Neural progenitor cell (in vitro differentiated cells): ENCODE results near the gene NDE1.
"Not testable (repeated sequence)": the region's sequence is repeated elsewhere in the genome, so short reads cannot be mapped to it uniquely, and the experiment has no call there.

ENCODE experiments used
- EZH2 ChIP-seq: fragments of 200-600 bp; sonication (generic); IDR thresholded peaks from 2 replicates; pipeline ENCODE4 v1.6.1; 2017; ENCODE audit warnings: antibody characterized with exemption, mild to moderate bottlenecking, moderate library complexity
- EZH2phosphoT487 ChIP-seq: fragments of 200-600 bp; sonication (generic); IDR thresholded peaks from 2 replicates; pipeline ENCODE4 v1.6.1; 2017; ENCODE audit warnings: antibody characterized with exemption
- TF ChIP-seq, protein P1 (sequence below): fragments of 200-600 bp; sonication (generic); IDR thresholded peaks from 2 replicates; pipeline ENCODE4 v1.5.1; 2017; ENCODE audit warnings: antibody characterized with exemption, mild to moderate bottlenecking

DNA sequence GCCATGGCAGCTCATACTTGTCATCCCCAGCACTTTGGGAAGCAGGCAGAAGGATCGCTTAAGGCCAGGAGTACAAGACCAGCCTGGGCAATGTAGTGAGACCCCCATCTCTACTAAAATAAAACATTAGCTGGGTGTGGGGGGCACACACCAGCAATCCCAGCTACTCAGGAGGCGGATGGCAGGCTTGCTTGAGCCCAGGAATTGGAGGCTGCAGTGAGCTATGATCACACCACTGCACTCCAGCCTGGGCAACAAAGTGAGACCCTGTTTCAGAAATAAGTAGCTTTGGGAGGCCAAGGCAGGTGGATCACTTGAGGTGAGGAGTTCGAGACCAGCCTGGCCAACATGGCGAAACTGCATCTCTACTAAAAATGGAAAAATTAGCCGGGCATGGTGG, 77.7 kb downstream of the NDE1 start:
- not testable (repeated sequence) for TF ChIP-seq EZH2phosphoT487, EZH2
- TF ChIP-seq, protein P1, sequence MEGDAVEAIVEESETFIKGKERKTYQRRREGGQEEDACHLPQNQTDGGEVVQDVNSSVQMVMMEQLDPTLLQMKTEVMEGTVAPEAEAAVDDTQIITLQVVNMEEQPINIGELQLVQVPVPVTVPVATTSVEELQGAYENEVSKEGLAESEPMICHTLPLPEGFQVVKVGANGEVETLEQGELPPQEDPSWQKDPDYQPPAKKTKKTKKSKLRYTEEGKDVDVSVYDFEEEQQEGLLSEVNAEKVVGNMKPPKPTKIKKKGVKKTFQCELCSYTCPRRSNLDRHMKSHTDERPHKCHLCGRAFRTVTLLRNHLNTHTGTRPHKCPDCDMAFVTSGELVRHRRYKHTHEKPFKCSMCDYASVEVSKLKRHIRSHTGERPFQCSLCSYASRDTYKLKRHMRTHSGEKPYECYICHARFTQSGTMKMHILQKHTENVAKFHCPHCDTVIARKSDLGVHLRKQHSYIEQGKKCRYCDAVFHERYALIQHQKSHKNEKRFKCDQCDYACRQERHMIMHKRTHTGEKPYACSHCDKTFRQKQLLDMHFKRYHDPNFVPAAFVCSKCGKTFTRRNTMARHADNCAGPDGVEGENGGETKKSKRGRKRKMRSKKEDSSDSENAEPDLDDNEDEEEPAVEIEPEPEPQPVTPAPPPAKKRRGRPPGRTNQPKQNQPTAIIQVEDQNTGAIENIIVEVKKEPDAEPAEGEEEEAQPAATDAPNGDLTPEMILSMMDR = not testable (repeated sequence)
